Measurements from ENCODE around the gene ARNT2. TPM values are rescaled to one million over a fixed set of nuclear protein-coding genes. Genes with fewer than 3 reads are reported as not detected.

The ARNT2 gene
- total and polyA plus RNA-seq, 3 donors from 2014 or later = 34.3 to 58.7 (median 50.2) TPM

DNA sequence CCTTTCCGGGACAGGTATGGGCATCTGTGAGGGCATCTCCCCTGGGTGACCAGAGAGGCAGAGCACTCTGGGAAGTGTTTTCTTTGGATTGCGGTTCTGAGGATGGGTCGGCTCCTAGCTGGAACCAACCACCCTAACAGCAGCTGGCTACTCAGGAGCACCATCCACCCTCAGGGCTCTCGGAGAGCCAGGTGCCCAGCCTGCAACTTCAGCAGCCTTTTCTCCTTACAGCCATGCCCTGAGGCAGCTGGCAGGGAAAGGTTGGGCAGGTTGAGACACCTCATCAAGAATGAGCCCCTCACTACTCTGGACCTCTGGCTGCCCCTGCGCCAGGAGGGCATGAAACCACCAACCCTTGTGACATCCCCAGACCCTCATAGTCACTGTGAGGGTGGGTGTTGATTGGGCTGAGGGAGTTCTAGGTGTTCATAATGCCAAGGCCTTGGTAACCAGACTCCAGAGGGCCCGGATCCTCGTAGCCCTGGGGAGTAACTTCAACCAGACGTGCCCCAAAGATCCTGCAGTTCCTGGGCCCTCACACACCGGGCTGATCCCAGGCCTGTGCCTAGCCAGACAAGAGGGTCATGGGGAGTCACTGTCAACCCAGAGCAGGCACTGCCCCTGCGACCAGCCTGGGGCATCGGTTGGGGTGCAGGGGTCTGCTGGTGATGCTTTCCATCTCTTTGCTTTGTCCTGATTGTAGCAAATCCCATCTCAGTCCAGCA lies 176.5 kb downstream of the ARNT2 start:
- intact Hi-C loops (cut with DNase I; ENCODE audit: low total_unique reads) = no loop called here
- WGBS, 2 donors = 99 to 100% methylated on average over 2 to 11 of the region's 11 CpGs
- no peak overlapping the region for H3K4me3 ChIP-seq
- H3K4me1 ChIP-seq = peaks cover 8% of the 10 kb centered on the region
- TF ChIP-seq POLR2A (IDR thresholded peaks at IDR 0.05) (no peak), CTCF (IDR thresholded peaks at IDR 0.05) (no peak)
- no peaks in the 10 kb centered on the region for H3K9me3 ChIP-seq
- no peak overlapping the region for H3K27ac ChIP-seq
- H3K27me3 ChIP-seq = no peaks in the 10 kb centered on the region
- no peaks in the 10 kb centered on the region for H3K36me3 ChIP-seq (ENCODE audit: low read depth, missing control alignments)
- no peak for DNase-seq

GRCh38 chr15:80581976-80582375 lies 177.8 kb downstream of the ARNT2 start:
- H3K9me3 ChIP-seq = no peaks in the 10 kb centered on the region

DNA sequence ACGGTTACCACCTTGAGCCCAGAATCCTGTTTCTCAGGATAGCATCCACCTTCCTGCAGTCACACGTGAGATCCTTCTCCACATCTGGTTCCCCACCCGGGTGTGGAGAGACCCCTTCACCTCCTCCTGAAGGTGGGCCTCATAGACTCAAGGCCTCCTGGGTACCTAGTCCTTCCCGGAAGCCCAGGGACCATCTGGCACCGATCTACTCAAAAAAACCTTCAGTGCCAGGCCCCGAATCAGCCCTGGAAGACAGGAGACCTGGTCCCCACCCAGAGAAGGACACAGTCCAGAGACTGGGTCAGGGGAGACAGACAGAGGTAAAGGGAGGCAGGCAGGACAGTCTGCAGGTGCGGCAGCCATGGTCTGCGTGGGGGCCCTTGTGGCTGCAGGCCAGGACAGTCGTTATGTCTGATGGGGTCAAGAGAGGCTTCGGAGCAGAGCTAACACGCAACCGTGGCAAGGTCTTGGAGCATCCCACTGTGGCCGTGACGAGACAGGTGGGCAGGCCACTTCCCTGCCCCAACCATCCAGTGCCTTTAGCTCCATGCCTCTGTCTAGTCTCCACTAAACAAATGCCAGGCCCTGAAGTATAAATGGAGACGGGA lies 178.7 kb downstream of the ARNT2 start:
- Histone ChIP-seq H3K36me3 (ENCODE audit: low read depth, missing control alignments) (no peaks in the 10 kb centered on the region), H3K4me3 (no peak overlapping the region), H3K27me3 (no peaks in the 10 kb centered on the region), H3K9me3 (no peaks in the 10 kb centered on the region), H3K27ac (no peak overlapping the region), H3K4me1 (no peaks in the 10 kb centered on the region)
- intact Hi-C loops (cut with DNase I; ENCODE audit: low total_unique reads) = no loop called here
- TF ChIP-seq POLR2A (IDR thresholded peaks at IDR 0.05) = no peak
- no peak for TF ChIP-seq CTCF (IDR thresholded peaks at IDR 0.05)
- no peak for DNase-seq
- WGBS, 2 donors = 95 to 98% methylated on average over 15 of the region's 15 CpGs

More at GRCh38 chr15:80581976-80582375, 177.8 kb downstream of the ARNT2 start:
- H3K36me3 ChIP-seq (ENCODE audit: low read depth, missing control alignments) = no peaks in the 10 kb centered on the region
- intact Hi-C loops (cut with DNase I; ENCODE audit: low total_unique reads) = no loop called here
- TF ChIP-seq POLR2A (IDR thresholded peaks at IDR 0.05) = no peak
- no peak for TF ChIP-seq CTCF (IDR thresholded peaks at IDR 0.05)
- WGBS, 2 donors = 77 to 93% methylated on average over 3 to 7 of the region's 7 CpGs
- no peak overlapping the region for H3K4me3 ChIP-seq
- no peaks in the 10 kb centered on the region for H3K27me3 ChIP-seq
- no peak overlapping the region for H3K27ac ChIP-seq
- peaks cover 8% of the 10 kb centered on the region for H3K4me1 ChIP-seq
- no peak for DNase-seq

- no peaks in the 10 kb centered on the region for H3K4me1 ChIP-seq
- TF ChIP-seq CTCF (IDR thresholded peaks at IDR 0.05) (no peak), POLR2A (IDR thresholded peaks at IDR 0.05) (no peak)
- WGBS, 2 donors = 89 to 100% methylated on average over 1 to 7 of the region's 7 CpGs
- intact Hi-C loops (cut with DNase I; ENCODE audit: low total_unique reads) = no loop called here
- no peaks in the 10 kb centered on the region for H3K9me3 ChIP-seq
- no peak overlapping the region for H3K4me3 ChIP-seq
- H3K27ac ChIP-seq = no peak overlapping the region
- H3K27me3 ChIP-seq = no peaks in the 10 kb centered on the region
- H3K36me3 ChIP-seq (ENCODE audit: low read depth, missing control alignments) = no peaks in the 10 kb centered on the region
- DNase-seq = no peak
Observed at GRCh38 chr15:80584561-80584964, 180.4 kb downstream of the ARNT2 start.

All from testis (tissue), 3 donors.